GM19468 (cell line): ENCODE data around the gene RAD52.

Experiments
- ATAC-seq: cut with Tn5 transposase; IDR thresholded peaks from one replicate; pipeline ENCODE4 v1.9.1; 2021; ENCODE audit warnings: mild to moderate bottlenecking, moderate library complexity, moderate number of reproducible peaks; ENCODE audit not compliant: unreplicated experiment; ENCODE audit errors: extremely low read depth

Gene RAD52

DNA sequence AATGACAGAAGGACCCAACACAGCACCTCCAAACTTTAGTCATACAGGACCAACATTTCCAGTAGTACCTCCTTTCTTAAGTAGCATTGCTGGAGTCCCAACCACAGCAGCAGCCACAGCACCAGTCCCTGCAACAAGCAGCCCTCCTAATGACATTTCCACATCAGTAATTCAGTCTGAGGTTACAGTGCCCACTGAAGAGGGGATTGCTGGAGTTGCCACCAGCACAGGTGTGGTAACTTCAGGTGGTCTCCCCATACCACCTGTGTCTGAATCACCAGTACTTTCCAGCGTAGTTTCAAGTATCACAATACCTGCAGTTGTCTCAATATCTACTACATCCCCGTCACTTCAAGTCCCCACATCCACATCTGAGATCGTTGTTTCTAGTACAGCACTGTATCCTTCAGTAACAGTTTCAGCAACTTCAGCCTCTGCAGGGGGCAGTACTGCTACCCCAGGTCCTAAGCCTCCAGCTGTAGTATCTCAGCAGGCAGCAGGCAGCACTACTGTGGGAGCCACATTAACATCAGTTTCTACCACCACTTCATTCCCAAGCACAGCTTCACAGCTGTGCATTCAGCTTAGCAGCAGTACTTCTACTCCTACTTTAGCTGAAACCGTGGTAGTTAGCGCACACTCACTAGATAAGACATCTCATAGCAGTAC lies 64.6 kb downstream of the RAD52 start:
- no peak for ATAC-seq

- no peak for ATAC-seq
Measured at GRCh38 chr12:880656-881055, 68.8 kb downstream of the RAD52 start.

GRCh38 chr12:879641-880040 lies 69.9 kb downstream of the RAD52 start:
- ATAC-seq, result no peak

DNA sequence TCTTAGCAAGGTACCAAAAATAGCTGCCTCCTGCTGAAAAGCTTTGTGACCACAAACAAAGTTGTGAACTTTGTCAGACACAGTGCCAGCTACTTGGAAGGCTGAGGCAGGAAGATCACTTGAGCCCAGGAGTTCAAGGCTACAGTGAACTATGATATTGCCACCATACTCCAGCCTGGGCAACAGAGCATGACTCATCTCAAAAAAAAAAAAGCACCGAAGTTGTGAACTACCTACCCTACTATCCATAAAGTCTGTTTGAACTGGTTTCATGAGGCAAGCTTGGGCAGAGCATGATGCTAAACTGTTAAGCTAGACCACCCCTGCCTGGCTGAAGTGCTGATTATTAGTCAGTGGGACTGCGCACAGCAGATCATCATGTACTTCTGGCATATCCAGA lies 75.5 kb downstream of the RAD52 start:
- no peak for ATAC-seq

DNA sequence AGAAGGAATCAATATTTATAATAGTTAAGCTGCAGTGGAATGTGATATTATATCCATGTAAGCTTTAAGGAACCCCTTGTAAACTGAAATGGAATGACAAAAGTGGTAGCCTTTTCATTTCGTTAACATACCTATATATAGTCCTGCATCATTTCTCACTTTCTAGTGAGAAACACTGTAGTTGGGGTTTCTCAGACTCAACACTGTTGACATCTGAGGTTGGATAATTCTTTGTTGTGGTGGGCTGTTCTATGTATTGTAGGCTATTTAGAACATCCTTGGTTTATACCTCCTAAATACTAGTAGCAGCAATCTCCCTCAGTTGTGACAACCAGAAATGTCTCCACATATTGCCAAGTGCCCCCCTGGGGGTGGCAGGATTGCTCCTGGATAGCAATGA lies 79.1 kb downstream of the RAD52 start:
- no peak for ATAC-seq

DNA sequence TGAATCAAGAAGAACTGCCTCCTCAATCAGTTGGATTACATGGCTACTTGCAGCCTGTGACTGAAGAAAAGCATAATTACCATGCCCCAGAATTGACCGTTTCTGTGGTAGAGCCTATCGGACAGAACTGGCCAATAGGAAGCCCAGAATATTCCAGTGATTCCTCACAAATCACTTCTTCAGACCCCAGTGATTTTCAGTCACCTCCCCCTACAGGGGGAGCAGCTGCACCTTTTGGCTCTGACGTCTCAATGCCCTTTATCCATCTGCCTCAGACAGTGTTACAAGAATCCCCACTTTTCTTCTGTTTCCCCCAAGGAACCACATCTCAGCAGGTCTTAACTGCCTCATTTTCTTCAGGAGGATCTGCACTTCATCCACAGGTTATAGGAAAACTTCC lies 80.8 kb downstream of the RAD52 start:
- ATAC-seq, result no peak

- ATAC-seq, result no peak
Measured at GRCh38 chr12:867905-868304, 81.6 kb downstream of the RAD52 start.

- no peak for ATAC-seq
Measured at GRCh38 chr12:865614-866013, 83.9 kb downstream of the RAD52 start.

- ATAC-seq, result no peak
Measured at GRCh38 chr12:863285-863684, 86.2 kb downstream of the RAD52 start.

- no peak for ATAC-seq
Measured at GRCh38 chr12:862303-862911, 87.1 kb downstream of the RAD52 start.
